HepG2 (cell line): ENCODE measurements around the gene DPEP3. TPM values are rescaled to one million over a fixed set of nuclear protein-coding genes. Genes with fewer than 3 reads are reported as not detected.

ENCODE experiments used
- ATAC-seq: fragments of 200-7000 bp; cut with Tn5 transposase; 3 replicates; pipeline ENCODE4 v1.9.1; 2020; ENCODE audit warnings: mild to moderate bottlenecking, moderate library complexity
- BruUV-seq: library from RNA; stranded (reverse); fragments of 400-500 nt; replicated peaks from 2 replicates; lab custom pipeline; 2021; lab: Mats Ljungman, UMichigan
- CTCF ChIA-PET: fragments of 300-600 bp; formaldehyde crosslinking; extraction: SDS; loops from one replicate; lab custom pipeline; 2021; ENCODE audit warnings: low total read pairs, inconsistent platforms, low intra/inter-chr PET ratio; lab: Yijun Ruan, JAX
- POLR2A ChIA-PET: fragments of 350-600 bp; sonication (Branson Sonifier 250); formaldehyde crosslinking; loops from one replicate; lab custom pipeline; 2020; ENCODE audit warnings: antibody characterized with exemption, inconsistent platforms; lab: Yijun Ruan, JAX
- DNase-seq: peaks from one replicate; pipeline ENCODE4 v3.0.0-alpha.2; 2015; ENCODE audit warnings: low spot score
- FAIRE-seq: peaks from 3 replicates; lab custom pipeline; 2011; peaks lifted over from hg19 to GRCh38; lab: Jason Lieb, UNC
- H2AFZ ChIP-seq: one replicate; pipeline ENCODE4 v1.6.1; 2011; ENCODE audit warnings: low read length, inconsistent platforms
- H3K27ac ChIP-seq: fragments of 300-600 bp; 3 replicates; pipeline ENCODE4 v1.8.0; 2011; ENCODE audit warnings: mixed run types, mild to moderate bottlenecking, mixed read lengths, low read length, inconsistent platforms; ENCODE audit not compliant: insufficient read depth; ENCODE audit errors: extremely low read length
- H3K27me3 ChIP-seq, 2 experiments: fragments of 200-600 bp in 1 of 2; 2 replicates in 1 of 2; 3 replicates in 1 of 2; pipeline versions ENCODE4 v1.6.0 to v1.8.0; 2011; ENCODE audit warnings: low read length in 2 of 2, mild to moderate bottlenecking in 2 of 2, moderate library complexity in 2 of 2, inconsistent platforms in 1 of 2; ENCODE audit not compliant: insufficient read depth in 2 of 2, control insufficient read depth in 1 of 2
- H3K36me3 ChIP-seq, 2 experiments: fragments of 200-600 bp in 1 of 2; replicated peaks in 1 of 2; 2 replicates in 1 of 2; 3 replicates in 1 of 2; pipeline versions ENCODE4 v1.5.1 to v1.8.0; 2011; ENCODE audit warnings: low read length in 2 of 2, inconsistent platforms in 1 of 2; ENCODE audit not compliant: insufficient read depth in 2 of 2, control insufficient read depth in 1 of 2
- H3K4me1 ChIP-seq: 2 replicates; pipeline ENCODE4 v1.5.1; 2012; ENCODE audit warnings: low read length, inconsistent platforms; ENCODE audit not compliant: insufficient read depth
- H3K4me2 ChIP-seq: 2 replicates; pipeline ENCODE4 v1.6.0; 2011; ENCODE audit warnings: low read depth, low read length, inconsistent platforms
- H3K4me3 ChIP-seq, 3 experiments: fragments of 200-600 bp in 1 of 3; sonication (generic), shearing (Covaris generic) in 1 of 3; replicated peaks in 1 of 3; 2 replicates each; pipeline ENCODE4 v1.5.1; 2011 to 2016; ENCODE audit warnings: low read length in 3 of 3, inconsistent platforms in 2 of 3, low read depth in 2 of 3, mild to moderate bottlenecking in 2 of 3, control low read depth in 1 of 3, mixed read lengths in 1 of 3; ENCODE audit not compliant: insufficient read depth in 1 of 3
- H3K79me2 ChIP-seq: one replicate; pipeline ENCODE4 v1.6.1; 2011; ENCODE audit warnings: low read length, inconsistent platforms; ENCODE audit not compliant: insufficient read depth
- H3K9ac ChIP-seq: 2 replicates; pipeline ENCODE4 v1.6.0; 2011; ENCODE audit warnings: mild to moderate bottlenecking, low read depth, low read length, inconsistent platforms; ENCODE audit not compliant: insufficient read depth
- H3K9me3 ChIP-seq: 2 replicates; pipeline ENCODE4 v1.5.1; 2012; ENCODE audit warnings: mild to moderate bottlenecking, low read length
- H4K20me1 ChIP-seq: 2 replicates; pipeline ENCODE4 v1.6.0; 2011; ENCODE audit warnings: inconsistent platforms, mild to moderate bottlenecking, low read length, moderate library complexity; ENCODE audit not compliant: insufficient read depth
- AGO2 ChIP-seq: fragments of 200-400 bp; formaldehyde crosslinking; optimal IDR thresholded peaks from 2 replicates; pipeline ENCODE3; 2017; ENCODE audit warnings: mild to moderate bottlenecking, low read depth, low read length, moderate library complexity
- ELF4 ChIP-seq: sonication (generic); formaldehyde crosslinking; IDR thresholded peaks from 2 replicates; pipeline ENCODE4 v1.5.0; 2020; ENCODE audit warnings: missing genetic modification reagents, mild to moderate bottlenecking, moderate library complexity, borderline replicate concordance
- MTF2 ChIP-seq: sonication (generic); formaldehyde crosslinking; IDR thresholded peaks from 2 replicates; pipeline ENCODE4 v1.5.0; 2020; ENCODE audit warnings: missing genetic modification reagents, borderline replicate concordance
- RBFOX2 ChIP-seq: fragments of 200-400 bp; formaldehyde crosslinking; IDR thresholded peaks from 2 replicates; pipeline ENCODE4 v1.6.1; 2017; ENCODE audit warnings: low read depth, mild to moderate bottlenecking, low read length
- WGBS: methylation state at CpG from one replicate; pipeline ENCODE4 v1.1.6; 2017; ENCODE audit warnings: low lambda C conversion rate; 5-methylcytosine and 5-hydroxymethylcytosine counted together
- in situ Hi-C: cut with HindIII; loops from 2 replicates; pipeline ENCODE4 v1.10.0; 2017; ENCODE audit warnings: low pct_unique_long_range_greater_than_20kb; ENCODE audit not compliant: extremely low pct_ligation_motif_present
- intact Hi-C: fragments of 100-400 bp; cut with micrococcal nuclease; formaldehyde crosslinking; loops from one replicate; pipeline ENCODE4 v1.10.0; 2022; ENCODE audit not compliant: unreplicated experiment
- polyA plus RNA-seq, 8 experiments: library from polyadenylated mRNA; depleted of rRNA in 3 of 8; stranded (reverse) in 7 of 8; unstranded in 1 of 8; fragments of >200 nt; fragmentation: Illumina TruSeq in 4 of 8; extraction: Trizol in 4 of 8; gene quantifications; 2 replicates each; pipeline versions ENCODE4 v1.2.1 to v1.2.3, GENCODE V29; 2011 to 2016; ENCODE audit warnings: low read depth in 4 of 8, missing spikeins in 1 of 8, mixed read lengths in 1 of 8; ENCODE audit not compliant: insufficient read depth in 1 of 8
- total RNA-seq, 5 experiments: library from RNA; depleted of rRNA; stranded (reverse); fragments of >200 nt; fragmentation: Illumina TruSeq; extraction: Trizol; gene quantifications; 2 replicates each; pipeline ENCODE4 v1.2.3, GENCODE V29; 2016; ENCODE audit warnings: low read depth in 1 of 5
- TF ChIP-seq, protein P1 (sequence below): sonication (generic); formaldehyde crosslinking; IDR thresholded peaks from 2 replicates; pipeline ENCODE4 v1.5.0; 2020; ENCODE audit warnings: missing genetic modification reagents, mild to moderate bottlenecking, borderline replicate concordance
- TF ChIP-seq, protein P2 (sequence below): sonication (generic); formaldehyde crosslinking; IDR thresholded peaks from 2 replicates; pipeline ENCODE4 v1.5.1; 2020; ENCODE audit warnings: mild to moderate bottlenecking, moderate library complexity, missing genetic modification reagents

Gene DPEP3
- total and polyA plus RNA-seq, 2 of the 13 experiments (the other 11 are each of a cell fraction or from before 2014, with no cell fraction given): not detected

DNA sequence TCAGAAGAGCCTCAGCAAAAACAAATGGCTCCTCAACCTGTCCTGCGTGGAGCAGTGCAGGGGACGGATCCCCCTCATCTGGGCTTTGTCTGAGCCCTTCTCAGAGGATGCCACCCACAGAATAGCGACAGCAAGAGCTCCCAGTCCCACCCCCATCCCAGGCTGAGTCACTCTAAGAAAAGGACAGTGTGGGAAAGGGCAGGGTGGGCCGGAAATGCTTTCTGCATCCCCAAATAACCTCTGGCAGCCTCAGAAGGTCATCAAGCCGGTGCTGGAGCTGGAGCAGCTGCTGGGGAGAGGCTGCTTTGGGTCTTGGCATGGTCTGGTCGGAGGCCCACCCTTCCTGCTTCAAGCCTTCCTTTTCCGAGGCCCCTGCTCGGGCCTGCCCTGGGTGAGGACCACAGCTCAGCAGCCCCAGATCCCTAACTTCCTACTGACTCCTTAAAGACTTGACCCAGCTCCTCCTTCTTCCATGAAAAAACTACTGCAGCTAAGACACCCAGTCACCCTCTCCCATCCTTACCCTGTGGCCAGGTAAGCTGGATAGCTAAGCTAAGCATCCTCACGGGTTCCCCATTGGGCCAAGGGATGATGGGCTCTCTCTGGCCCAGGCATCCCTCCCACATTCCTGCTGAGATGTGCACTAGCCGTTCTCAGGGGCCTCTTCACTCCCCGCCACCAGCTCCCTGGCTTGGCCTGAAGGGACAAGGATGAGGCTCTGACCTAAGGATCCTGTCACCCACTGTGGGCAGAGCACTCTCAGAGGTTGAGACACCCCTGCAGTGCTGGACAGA, 20.6 kb downstream of the DPEP3 start:
- no peak for FAIRE-seq
- CTCF ChIA-PET: no interaction called here
- 95% methylated on average over 11 of the region's 11 CpGs for WGBS
- H3K27me3 ChIP-seq: no peaks in the 10 kb centered on the region
- TF ChIP-seq MTF2 (CRISPR knock-in tag) (no peak), AGO2 (peak; percentile 6), ELF4 (CRISPR knock-in tag) (no peak), RBFOX2 (peak; percentile 36; the same call in 1 of the 2 replicates)
- TF ChIP-seq, protein P1, sequence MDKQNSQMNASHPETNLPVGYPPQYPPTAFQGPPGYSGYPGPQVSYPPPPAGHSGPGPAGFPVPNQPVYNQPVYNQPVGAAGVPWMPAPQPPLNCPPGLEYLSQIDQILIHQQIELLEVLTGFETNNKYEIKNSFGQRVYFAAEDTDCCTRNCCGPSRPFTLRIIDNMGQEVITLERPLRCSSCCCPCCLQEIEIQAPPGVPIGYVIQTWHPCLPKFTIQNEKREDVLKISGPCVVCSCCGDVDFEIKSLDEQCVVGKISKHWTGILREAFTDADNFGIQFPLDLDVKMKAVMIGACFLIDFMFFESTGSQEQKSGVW (CRISPR knock-in tag): 0 out of 2 replicates have a peak, but pooled peaks have one; percentile 19
- TF ChIP-seq, protein P2, sequence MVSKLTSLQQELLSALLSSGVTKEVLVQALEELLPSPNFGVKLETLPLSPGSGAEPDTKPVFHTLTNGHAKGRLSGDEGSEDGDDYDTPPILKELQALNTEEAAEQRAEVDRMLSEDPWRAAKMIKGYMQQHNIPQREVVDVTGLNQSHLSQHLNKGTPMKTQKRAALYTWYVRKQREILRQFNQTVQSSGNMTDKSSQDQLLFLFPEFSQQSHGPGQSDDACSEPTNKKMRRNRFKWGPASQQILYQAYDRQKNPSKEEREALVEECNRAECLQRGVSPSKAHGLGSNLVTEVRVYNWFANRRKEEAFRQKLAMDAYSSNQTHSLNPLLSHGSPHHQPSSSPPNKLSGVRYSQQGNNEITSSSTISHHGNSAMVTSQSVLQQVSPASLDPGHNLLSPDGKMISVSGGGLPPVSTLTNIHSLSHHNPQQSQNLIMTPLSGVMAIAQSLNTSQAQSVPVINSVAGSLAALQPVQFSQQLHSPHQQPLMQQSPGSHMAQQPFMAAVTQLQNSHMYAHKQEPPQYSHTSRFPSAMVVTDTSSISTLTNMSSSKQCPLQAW: 0 out of 2 replicates have a peak, but pooled peaks have one; percentile 18
- TF ChIP-seq, all 625 proteins: peak for 4
- H3K4me1 ChIP-seq: peaks cover 27% of the 10 kb centered on the region
- BruUV-seq: no TSS peak
- peaks cover 9% of the 10 kb centered on the region; the same call in 1 of the 2 replicates for H4K20me1 ChIP-seq
- no peak overlapping the region for H3K4me3 ChIP-seq
- ATAC-seq (no peak), DNase-seq (no peak)
- H3K9me3 ChIP-seq: no peaks in the 10 kb centered on the region
- POLR2A ChIA-PET: interaction anchor here (1.9 to 12.9 kb wide), 2 partner anchors 10 to 14 kb away, joined by 4 to 226 read pairs; partner anchors contain the start of gene LCAT
- intact Hi-C loops: no loop called here
- H3K9ac ChIP-seq: no peak overlapping the region
- H2AFZ ChIP-seq: no peak overlapping the region
- in situ Hi-C loops: no loop called here
- peaks cover 52 to 75% of the 10 kb centered on the region in 2 experiments for H3K36me3 ChIP-seq
- no peak overlapping the region for H3K4me2 ChIP-seq
- H3K79me2 ChIP-seq: peaks cover 32% of the 10 kb centered on the region
- H3K27ac ChIP-seq: no peak overlapping the region
